Smooth muscle cell (in vitro differentiated cells): Measurements from ENCODE around the gene GPD1. TPM values are rescaled to one million over a fixed set of nuclear protein-coding genes. Genes with fewer than 3 reads are reported as not detected.

ENCODE experiments used
- DNase-seq: peaks from one replicate; lab custom pipeline; 2025; ENCODE audit not compliant: unreplicated experiment; lab: John Stamatoyannopoulos, UW
- H2AFZ ChIP-seq: fragments of 200-600 bp; sonication (generic); 2 replicates; pipeline ENCODE4 v1.6.0; 2016; ENCODE audit warnings: antibody characterized with exemption, low read depth, mild to moderate bottlenecking
- H3F3A ChIP-seq: fragments of 200-600 bp; sonication (generic); 2 replicates; pipeline ENCODE4 v1.6.0; 2017; ENCODE audit warnings: antibody characterized with exemption, low read depth
- H3K27ac ChIP-seq: fragments of 200-600 bp; sonication (generic); 2 replicates; pipeline ENCODE4 v1.5.1; 2016; ENCODE audit warnings: low read depth, mild to moderate bottlenecking
- H3K27me3 ChIP-seq: fragments of 200-600 bp; sonication (generic); 2 replicates; pipeline ENCODE4 v1.6.1; 2016; ENCODE audit warnings: low read depth, mild to moderate bottlenecking
- H3K36me3 ChIP-seq: fragments of 200-600 bp; sonication (generic); 2 replicates; pipeline ENCODE4 v1.5.1; 2016; ENCODE audit warnings: low read depth
- H3K4me1 ChIP-seq: fragments of 200-600 bp; sonication (generic); 2 replicates; pipeline ENCODE4 v1.5.1; 2016; ENCODE audit warnings: low read depth
- H3K4me2 ChIP-seq: fragments of 200-600 bp; sonication (generic); 2 replicates; pipeline ENCODE4 v1.6.0; 2016; ENCODE audit warnings: mild to moderate bottlenecking
- H3K4me3 ChIP-seq: fragments of 200-600 bp; sonication (generic); 2 replicates; pipeline ENCODE4 v1.5.1; 2016; ENCODE audit warnings: mild to moderate bottlenecking
- H3K79me2 ChIP-seq: fragments of 200-600 bp; sonication (generic); 2 replicates; pipeline ENCODE4 v1.6.0; 2016; ENCODE audit warnings: low read depth, mild to moderate bottlenecking
- H3K9ac ChIP-seq: fragments of 200-600 bp; sonication (generic); 2 replicates; pipeline ENCODE4 v1.6.0; 2016; ENCODE audit warnings: low read depth
- H3K9me3 ChIP-seq: fragments of 200-600 bp; sonication (generic); replicated peaks from 2 replicates; pipeline ENCODE4 v1.5.1; 2016; ENCODE audit warnings: low read depth
- H4K20me1 ChIP-seq: fragments of 200-600 bp; sonication (generic); 2 replicates; pipeline ENCODE4 v1.6.0; 2016; ENCODE audit warnings: low read depth
- WGBS: methylation state at CpG from one replicate; pipeline ENCODE4 v1.1.7; 2016; ENCODE audit warnings: low lambda C conversion rate; 5-methylcytosine and 5-hydroxymethylcytosine counted together
- polyA plus RNA-seq: library from polyadenylated mRNA; unstranded; fragments of >200 nt; fragmentation: Nextera tagmentation; extraction: Ambion mirVana; gene quantifications from 2 replicates; pipeline ENCODE4 v1.2.1, GENCODE V29; 2016
- total RNA-seq: library from RNA; depleted of rRNA; stranded (reverse); fragments of >200 nt; gene quantifications from 2 replicates; pipeline ENCODE4 v1.2.3, GENCODE V29; 2014
- TF ChIP-seq, protein P1 (sequence below): fragments of 200-600 bp; sonication (generic); IDR thresholded peaks from 2 replicates; pipeline ENCODE4 v1.5.1; 2017; ENCODE audit warnings: borderline replicate concordance, mild to moderate bottlenecking, antibody characterized with exemption; ENCODE audit not compliant: insufficient read depth, poor library complexity, severe bottlenecking

Gene GPD1
- total and polyA plus RNA-seq, 2 experiments from 2014 or later, result 0.24 TPM; not detected in 1

DNA sequence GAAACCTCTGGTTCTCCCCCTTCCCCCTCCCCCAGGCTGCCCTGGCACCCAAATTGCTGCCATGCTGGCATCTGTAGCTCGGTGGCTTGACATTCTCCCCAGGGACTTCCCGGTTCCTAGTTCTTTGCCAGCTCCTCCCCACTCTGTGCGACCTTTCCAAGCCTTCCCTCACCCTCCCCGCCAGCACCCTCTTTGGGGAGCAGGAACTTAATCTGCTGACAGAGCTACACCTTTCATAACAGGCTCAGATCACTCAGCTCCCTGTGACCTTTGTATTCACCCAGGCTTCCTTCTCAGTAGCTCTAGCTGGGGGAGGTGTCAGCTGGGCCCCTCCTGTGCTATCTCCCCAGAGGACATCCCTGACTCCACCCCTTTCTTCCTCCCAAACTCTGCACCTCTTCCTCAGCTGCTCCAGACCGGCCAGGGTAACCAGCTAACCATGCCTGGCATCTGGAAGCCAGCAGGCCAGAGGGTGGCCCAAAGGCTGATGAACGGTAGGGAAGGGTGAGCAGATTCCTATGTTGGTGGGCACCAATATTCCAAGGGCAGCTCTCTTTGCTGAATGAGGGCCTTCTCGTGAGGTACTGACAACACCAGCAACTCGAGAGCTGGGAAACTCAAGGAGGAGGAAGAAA, 6.4 kb downstream of the GPD1 start:
- peaks cover 23% of the 10 kb centered on the region for H3K79me2 ChIP-seq
- peak overlapping the region; percentile 8 for H2AFZ ChIP-seq
- no peak overlapping the region for H3K4me3 ChIP-seq
- H3K4me1 ChIP-seq, result peaks cover 17% of the 10 kb centered on the region
- no peaks in the 10 kb centered on the region for H4K20me1 ChIP-seq
- peaks cover 5% of the 10 kb centered on the region for H3F3A ChIP-seq
- H3K9ac ChIP-seq, result no peak overlapping the region
- no peak for DNase-seq
- no peak overlapping the region for H3K4me2 ChIP-seq
- TF ChIP-seq, protein P1, sequence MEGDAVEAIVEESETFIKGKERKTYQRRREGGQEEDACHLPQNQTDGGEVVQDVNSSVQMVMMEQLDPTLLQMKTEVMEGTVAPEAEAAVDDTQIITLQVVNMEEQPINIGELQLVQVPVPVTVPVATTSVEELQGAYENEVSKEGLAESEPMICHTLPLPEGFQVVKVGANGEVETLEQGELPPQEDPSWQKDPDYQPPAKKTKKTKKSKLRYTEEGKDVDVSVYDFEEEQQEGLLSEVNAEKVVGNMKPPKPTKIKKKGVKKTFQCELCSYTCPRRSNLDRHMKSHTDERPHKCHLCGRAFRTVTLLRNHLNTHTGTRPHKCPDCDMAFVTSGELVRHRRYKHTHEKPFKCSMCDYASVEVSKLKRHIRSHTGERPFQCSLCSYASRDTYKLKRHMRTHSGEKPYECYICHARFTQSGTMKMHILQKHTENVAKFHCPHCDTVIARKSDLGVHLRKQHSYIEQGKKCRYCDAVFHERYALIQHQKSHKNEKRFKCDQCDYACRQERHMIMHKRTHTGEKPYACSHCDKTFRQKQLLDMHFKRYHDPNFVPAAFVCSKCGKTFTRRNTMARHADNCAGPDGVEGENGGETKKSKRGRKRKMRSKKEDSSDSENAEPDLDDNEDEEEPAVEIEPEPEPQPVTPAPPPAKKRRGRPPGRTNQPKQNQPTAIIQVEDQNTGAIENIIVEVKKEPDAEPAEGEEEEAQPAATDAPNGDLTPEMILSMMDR, result no peak
- no peaks in the 10 kb centered on the region for H3K36me3 ChIP-seq
- WGBS, result 78% methylated on average over 8 of the region's 8 CpGs
- no peaks in the 10 kb centered on the region for H3K27me3 ChIP-seq
- no peak overlapping the region for H3K27ac ChIP-seq
- H3K9me3 ChIP-seq, result no peaks in the 10 kb centered on the region

DNA sequence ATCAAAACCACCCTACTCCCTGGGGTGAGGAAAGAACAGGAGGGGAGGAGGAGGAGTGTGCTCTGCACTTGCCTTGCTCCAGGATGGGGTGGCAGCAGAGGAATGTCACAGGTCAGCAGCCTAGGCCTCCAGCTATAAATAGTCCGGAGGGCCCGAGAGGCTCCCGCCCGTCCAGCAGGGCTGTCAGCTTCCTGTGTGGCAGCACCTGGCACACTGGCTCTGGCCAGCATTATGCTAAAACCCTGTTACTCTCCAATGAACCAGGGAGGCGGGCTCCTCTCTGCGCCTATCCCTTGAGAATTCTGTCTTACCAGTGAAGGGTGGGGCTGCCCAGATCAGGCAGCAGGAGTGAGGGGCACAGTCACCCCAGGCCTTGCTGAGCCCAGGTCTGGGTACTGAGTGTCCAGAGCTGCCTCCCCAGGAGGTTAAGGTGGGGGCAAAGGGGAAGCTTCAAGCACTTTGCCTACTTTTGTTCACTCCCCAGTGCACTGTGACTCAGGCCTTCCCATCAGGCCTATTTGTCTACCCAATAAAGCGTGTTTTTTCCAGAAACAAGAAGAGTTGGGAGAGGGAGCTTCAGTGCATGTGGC, 7.0 kb downstream of the GPD1 start:
- Histone ChIP-seq H3K27me3 (no peaks in the 10 kb centered on the region), H3K9me3 (no peaks in the 10 kb centered on the region), H3K36me3 (no peaks in the 10 kb centered on the region), H3K4me3 (peak overlapping the region; percentile 34), H3K79me2 (peaks cover 28% of the 10 kb centered on the region), H3K9ac (no peak overlapping the region), H2AFZ (peak overlapping the region; percentile 8), H3K4me1 (peaks cover 17% of the 10 kb centered on the region), H3F3A (peaks cover 5% of the 10 kb centered on the region), H3K4me2 (peak overlapping the region; percentile 67), H3K27ac (no peak overlapping the region), H4K20me1 (no peaks in the 10 kb centered on the region)
- 60% methylated on average over 7 of the region's 7 CpGs for WGBS
- DNase-seq, result no peak
- TF ChIP-seq, protein P1, result no peak

DNA sequence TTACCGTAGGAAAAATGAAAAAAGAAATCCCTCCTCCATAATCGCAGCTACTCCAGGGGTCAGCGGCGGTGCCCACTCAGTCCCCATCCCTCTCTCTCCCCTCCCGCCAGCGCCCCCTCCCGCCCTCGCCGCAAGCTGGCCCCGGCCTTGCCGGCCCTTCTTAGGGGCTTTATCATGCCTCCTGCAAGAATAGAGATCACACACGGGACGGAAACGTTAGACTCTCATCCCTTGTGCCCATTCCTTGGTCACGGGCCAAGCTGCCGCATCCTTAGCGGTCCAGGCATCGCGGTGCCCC, 7.5 kb downstream of the GPD1 start:
- Histone ChIP-seq H3K4me3 (peak overlapping the region; percentile 34), H3K27ac (no peak overlapping the region)

More for the DNA sequence above, 7.5 kb downstream of the GPD1 start:
- Histone ChIP-seq H3K9ac (no peak overlapping the region), H4K20me1 (no peaks in the 10 kb centered on the region), H3K4me2 (peak overlapping the region; percentile 67), H3K9me3 (no peaks in the 10 kb centered on the region), H3K27me3 (no peaks in the 10 kb centered on the region), H2AFZ (peak overlapping the region; percentile 8), H3K36me3 (no peaks in the 10 kb centered on the region), H3K79me2 (peaks cover 33% of the 10 kb centered on the region), H3K4me1 (peaks cover 17% of the 10 kb centered on the region), H3F3A (peaks cover 5% of the 10 kb centered on the region)
- TF ChIP-seq, protein P1, result no peak
- WGBS, result 8% methylated on average over 18 of the region's 19 CpGs
- no peak for DNase-seq
